ENCODE measurements around the gene ZNF320. TPM values are rescaled to one million over a fixed set of nuclear protein-coding genes. Genes with fewer than 3 reads are reported as not detected.
"Not testable (repeated sequence)": the region's sequence is repeated elsewhere in the genome, so short reads cannot be mapped to it uniquely, and the experiment has no call there.

The ZNF320 gene
- total and polyA plus RNA-seq, 7 donors, result 2.1 to 8.8 (median 6.5) TPM

DNA sequence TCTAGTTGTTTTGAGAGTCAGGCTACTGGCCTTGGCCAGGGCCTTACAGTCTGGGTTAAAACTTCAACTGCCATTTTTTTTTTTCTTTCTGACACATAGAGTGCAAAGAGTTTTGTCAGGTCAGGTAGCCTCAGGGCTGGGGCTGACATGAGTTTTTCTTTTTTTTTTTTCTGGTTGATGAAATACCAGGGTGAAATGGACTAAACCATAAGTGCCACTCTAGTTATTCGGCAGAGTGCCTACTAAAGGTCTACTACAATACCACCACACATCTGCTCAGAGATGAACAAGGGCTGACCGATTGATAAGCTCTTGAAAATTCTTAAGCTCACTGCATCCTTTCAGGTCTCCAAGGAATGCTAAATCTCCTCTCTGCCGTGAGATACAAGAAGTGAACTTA lies 4.4 kb upstream of the ZNF320 start:
- ATAC-seq, result no peak
- 68 to 77% (median 75%) methylated on average over 3 of the region's 3 CpGs for WGBS, 3 donors

DNA sequence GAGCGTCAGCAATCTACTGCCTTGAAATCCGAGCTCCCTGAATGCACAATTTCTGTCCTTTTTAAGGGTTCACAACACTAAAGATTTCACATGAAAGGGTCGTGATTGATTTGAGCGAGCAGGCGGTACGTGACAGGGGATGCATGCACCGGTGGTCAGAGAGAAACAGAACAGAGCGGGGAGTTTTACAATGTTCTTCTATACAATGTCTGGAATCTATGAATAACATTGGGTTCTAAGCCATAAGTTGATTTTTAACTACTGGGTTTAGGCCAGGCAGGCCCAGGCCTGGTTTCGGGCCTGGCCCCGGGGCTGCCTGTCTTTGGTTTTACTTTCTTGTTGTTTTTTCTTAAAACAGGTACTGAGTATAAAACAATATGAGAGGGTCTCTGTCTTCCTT lies 1.2 kb upstream of the ZNF320 start:
- H3K27me3 ChIP-seq (ENCODE audit: insufficient read depth in 3 of 3, low read length in 2 of 3); ATAC-seq; DNase-seq; H3K9me3 ChIP-seq; H3K4me1 ChIP-seq; H3K36me3 ChIP-seq (ENCODE audit: insufficient read depth in 1 of 2, low read depth in 1 of 2); intact Hi-C loops (cut with DNase I); H3K4me3 ChIP-seq; H3K27ac ChIP-seq: not testable (repeated sequence)
- WGBS, 3 donors, result 94 to 95% (median 94%) methylated on average over 10 of the region's 10 CpGs

More for the DNA sequence above, 4.4 kb upstream of the ZNF320 start:
- Histone ChIP-seq H3K27me3 (ENCODE audit: insufficient read depth in 3 of 3, low read length in 2 of 3) (no peaks in the 10 kb centered on the region), H3K9me3 (peaks cover 6% of the 10 kb centered on the region), H3K4me3 (no peak overlapping the region), H3K36me3 (ENCODE audit: insufficient read depth in 1 of 2, low read depth in 1 of 2) (no peaks in the 10 kb centered on the region), H3K27ac (no peak overlapping the region), H3K4me1 (no peaks in the 10 kb centered on the region)
- no peak for DNase-seq
- intact Hi-C loops (cut with DNase I), result no loop called here
- TF ChIP-seq, protein P1, sequence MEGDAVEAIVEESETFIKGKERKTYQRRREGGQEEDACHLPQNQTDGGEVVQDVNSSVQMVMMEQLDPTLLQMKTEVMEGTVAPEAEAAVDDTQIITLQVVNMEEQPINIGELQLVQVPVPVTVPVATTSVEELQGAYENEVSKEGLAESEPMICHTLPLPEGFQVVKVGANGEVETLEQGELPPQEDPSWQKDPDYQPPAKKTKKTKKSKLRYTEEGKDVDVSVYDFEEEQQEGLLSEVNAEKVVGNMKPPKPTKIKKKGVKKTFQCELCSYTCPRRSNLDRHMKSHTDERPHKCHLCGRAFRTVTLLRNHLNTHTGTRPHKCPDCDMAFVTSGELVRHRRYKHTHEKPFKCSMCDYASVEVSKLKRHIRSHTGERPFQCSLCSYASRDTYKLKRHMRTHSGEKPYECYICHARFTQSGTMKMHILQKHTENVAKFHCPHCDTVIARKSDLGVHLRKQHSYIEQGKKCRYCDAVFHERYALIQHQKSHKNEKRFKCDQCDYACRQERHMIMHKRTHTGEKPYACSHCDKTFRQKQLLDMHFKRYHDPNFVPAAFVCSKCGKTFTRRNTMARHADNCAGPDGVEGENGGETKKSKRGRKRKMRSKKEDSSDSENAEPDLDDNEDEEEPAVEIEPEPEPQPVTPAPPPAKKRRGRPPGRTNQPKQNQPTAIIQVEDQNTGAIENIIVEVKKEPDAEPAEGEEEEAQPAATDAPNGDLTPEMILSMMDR (IDR thresholded peaks at IDR 0.05), result no peak

DNA sequence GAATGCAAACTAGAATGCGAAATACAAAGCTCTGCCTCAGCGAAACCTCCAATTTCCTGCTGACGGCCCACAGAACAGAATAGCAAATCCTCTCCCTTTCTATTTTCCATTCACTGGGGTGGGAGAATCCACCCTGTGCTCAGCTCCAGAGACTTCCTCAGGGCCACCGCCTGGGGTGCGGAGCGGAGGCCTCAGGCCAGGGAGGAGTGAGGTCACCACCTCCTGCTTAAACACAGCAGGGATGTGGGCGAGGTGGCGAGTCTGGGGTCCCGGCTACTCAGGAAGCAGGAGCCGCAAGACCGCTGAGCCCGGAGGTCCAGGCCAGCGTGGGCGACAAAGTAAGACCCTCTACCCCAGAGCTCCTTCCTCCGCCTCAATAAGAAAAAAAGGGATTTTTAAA lies 666 bp upstream of the ZNF320 start:
- H3K9me3 ChIP-seq, result peaks cover 6% of the 10 kb centered on the region
- peaks cover 5% of the 10 kb centered on the region for H3K4me1 ChIP-seq
- 76 to 80% (median 79%) methylated on average over 15 of the region's 15 CpGs for whole genome bisulfite sequencing, 3 donors
- peaks cover 0 to 14% of the 10 kb centered on the region in 2 donors for H3K36me3 ChIP-seq (ENCODE audit: insufficient read depth in 1 of 2, low read depth in 1 of 2)
- no peaks in the 10 kb centered on the region for H3K27me3 ChIP-seq (ENCODE audit: insufficient read depth in 3 of 3, low read length in 2 of 3)
- peak overlapping the region; percentile 86 for H3K27ac ChIP-seq
- intact Hi-C loops (cut with DNase I), result no loop called here
- TF ChIP-seq, protein P1 (IDR thresholded peaks at IDR 0.05), result no peak
- DNase-seq (peak in 1 of 2 donors; percentile 14), ATAC-seq (no peak)
- peak overlapping the region; percentile 78 for H3K4me3 ChIP-seq

DNA sequence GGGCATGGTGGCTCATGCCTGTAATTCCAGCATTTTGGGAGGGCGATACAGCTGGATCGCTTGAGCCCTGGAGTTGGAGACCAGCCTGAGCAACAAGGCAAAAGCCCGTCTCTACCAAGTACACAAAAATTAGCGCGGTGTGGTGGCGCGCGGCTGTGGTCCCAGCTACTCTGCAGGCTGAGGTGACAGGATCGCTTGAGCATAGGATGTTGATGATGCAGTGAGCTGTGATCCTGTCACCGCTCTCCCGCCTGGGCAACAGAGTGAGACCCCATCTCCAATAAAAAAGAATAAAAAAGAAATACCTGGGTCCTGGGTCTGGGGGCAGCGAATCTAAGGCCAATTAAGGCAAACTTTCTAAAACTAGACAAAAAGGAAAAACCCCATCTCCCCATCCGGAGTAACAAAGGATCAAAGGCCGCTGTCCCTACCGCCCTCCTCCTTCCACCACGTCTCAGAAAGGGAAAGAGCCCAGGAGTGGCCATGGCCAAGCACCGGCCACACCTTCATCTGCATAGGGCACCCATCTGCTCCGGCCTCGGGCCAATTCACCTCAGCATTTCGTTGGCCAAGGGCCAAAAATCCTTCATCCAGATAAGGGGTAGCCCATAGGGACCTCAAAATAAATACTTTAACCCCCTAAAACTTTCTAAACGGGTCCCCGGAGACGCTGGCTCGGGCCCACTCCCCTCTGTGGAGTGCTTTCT lies 851 bp downstream of the ZNF320 start:
- ATAC-seq (peak; percentile 27 to 64 (median 58)), DNase-seq (peak; percentile 22 to 58)
- Histone ChIP-seq H3K27ac (peak overlapping the region; percentile 86), H3K4me3 (peak overlapping the region; percentile 78), H3K4me1 (peaks cover 5% of the 10 kb centered on the region), H3K9me3 (peaks cover 6% of the 10 kb centered on the region), H3K36me3 (ENCODE audit: insufficient read depth in 1 of 2, low read depth in 1 of 2) (peaks cover 1 to 23% of the 10 kb centered on the region in 2 donors), H3K27me3 (ENCODE audit: insufficient read depth in 3 of 3, low read length in 2 of 3) (no peaks in the 10 kb centered on the region)
- TF ChIP-seq, protein P1 (IDR thresholded peaks at IDR 0.05), result no peak
- intact Hi-C loops (cut with DNase I), result no loop called here
- WGBS, 3 donors, result 36 to 44% (median 38%) methylated on average over 24 of the region's 24 CpGs

DNA sequence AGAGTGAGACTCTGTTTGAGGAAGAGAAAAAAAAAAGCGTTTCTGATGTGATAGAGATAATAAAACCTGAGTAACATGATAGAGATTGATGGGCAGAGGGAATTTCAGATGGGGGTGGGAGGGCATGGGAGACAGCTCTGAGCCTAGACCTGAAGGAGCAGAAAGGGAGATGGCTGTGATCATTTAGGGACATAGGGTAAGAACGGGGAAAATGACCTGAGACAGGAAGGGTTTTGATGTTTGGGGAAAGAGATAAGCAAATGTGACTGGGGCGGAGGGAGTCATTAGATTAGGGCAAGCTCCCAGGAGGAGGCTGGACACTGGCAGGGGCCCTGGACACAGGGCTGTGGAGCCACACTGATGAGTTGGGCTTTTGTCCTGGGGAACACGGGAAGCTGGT lies 6.1 kb downstream of the ZNF320 start:
- TF ChIP-seq, protein P1 (IDR thresholded peaks at IDR 0.05), result no peak
- no peaks in the 10 kb centered on the region for H3K9me3 ChIP-seq
- H3K4me1 ChIP-seq, result peaks cover 2% of the 10 kb centered on the region
- intact Hi-C loops (cut with DNase I), result no loop called here
- no peaks in the 10 kb centered on the region for H3K27me3 ChIP-seq (ENCODE audit: insufficient read depth in 3 of 3, low read length in 2 of 3)
- no peak overlapping the region for H3K27ac ChIP-seq
- H3K4me3 ChIP-seq, result no peak overlapping the region
- peaks cover 5 to 70% of the 10 kb centered on the region in 2 donors for H3K36me3 ChIP-seq (ENCODE audit: insufficient read depth in 1 of 2, low read depth in 1 of 2)
- WGBS, 3 donors, result 44 to 55% (median 50%) methylated on average over 4 of the region's 4 CpGs
- DNase-seq (no peak), ATAC-seq (no peak)

Measured in psoas muscle (tissue), 8 donors.